GM23338 (cell line): ENCODE results near the gene FAM217A. TPM values are rescaled to one million over a fixed set of nuclear protein-coding genes. Genes with fewer than 3 reads are reported as not detected.

Experiments
- ATAC-seq: fragments of 200-7000 bp; cut with Tn5 transposase; 3 replicates; pipeline ENCODE4 v1.9.1; 2020
- DNase-seq: peaks from one replicate; pipeline ENCODE4 v3.0.0-alpha.2; 2015; ENCODE audit warnings: low spot score
- H2AFZ ChIP-seq: fragments of 200-600 bp; sonication (generic); 2 replicates; pipeline ENCODE4 v1.8.0; 2016; ENCODE audit warnings: antibody characterized with exemption, mild to moderate bottlenecking, moderate library complexity
- H3F3A ChIP-seq: fragments of 200-600 bp; sonication (generic); replicated peaks from 2 replicates; pipeline ENCODE4 v1.8.0; 2017; ENCODE audit warnings: antibody characterized with exemption, mixed run types, low read depth
- H3K27ac ChIP-seq: fragments of 200-600 bp; sonication (generic); 2 replicates; pipeline ENCODE4 v1.6.1; 2016; ENCODE audit warnings: low read depth
- H3K27me3 ChIP-seq: fragments of 200-600 bp; sonication (generic); 2 replicates; pipeline ENCODE4 v1.8.0; 2016; ENCODE audit warnings: mild to moderate bottlenecking, mixed run types, moderate library complexity; ENCODE audit not compliant: insufficient read depth
- H3K36me3 ChIP-seq: fragments of 200-600 bp; sonication (generic); 2 replicates; pipeline ENCODE4 v1.8.0; 2016; ENCODE audit warnings: mild to moderate bottlenecking; ENCODE audit not compliant: insufficient read depth
- H3K4me1 ChIP-seq: fragments of 200-600 bp; sonication (generic); 2 replicates; pipeline ENCODE4 v1.8.0; 2016; ENCODE audit warnings: mild to moderate bottlenecking, moderate library complexity; ENCODE audit not compliant: insufficient read depth
- H3K4me2 ChIP-seq: fragments of 200-600 bp; sonication (generic); 2 replicates; pipeline ENCODE4 v1.7.1; 2017; ENCODE audit warnings: mixed run types
- H3K4me3 ChIP-seq: fragments of 200-600 bp; sonication (generic); 2 replicates; pipeline ENCODE4 v1.6.1; 2016; ENCODE audit warnings: mixed run types
- H3K79me2 ChIP-seq: fragments of 200-600 bp; sonication (generic); replicated peaks from 2 replicates; pipeline ENCODE4 v1.8.0; 2017; ENCODE audit warnings: mild to moderate bottlenecking; ENCODE audit not compliant: insufficient read depth
- H3K9me2 ChIP-seq: fragments of 200-600 bp; sonication (generic); 2 replicates; pipeline ENCODE4 v1.8.0; 2017; ENCODE audit not compliant: insufficient read depth
- H4K20me1 ChIP-seq: fragments of 200-600 bp; sonication (generic); replicated peaks from 2 replicates; pipeline ENCODE4 v1.8.0; 2017; ENCODE audit warnings: mild to moderate bottlenecking; ENCODE audit not compliant: insufficient read depth
- H3K27ac Mint-ChIP-seq: 2 replicates; pipeline ENCODE4 v1.8.0; 2020; ENCODE audit warnings: inconsistent platforms, mild to moderate bottlenecking, moderate library complexity, mixed read lengths
- H3K27me3 Mint-ChIP-seq: 3 replicates; pipeline ENCODE4 v1.8.0; 2022; ENCODE audit warnings: low read depth, mild to moderate bottlenecking, moderate library complexity, mixed read lengths, inconsistent platforms; ENCODE audit not compliant: insufficient read depth, poor library complexity
- H3K36me3 Mint-ChIP-seq: 3 replicates; pipeline ENCODE4 v1.8.0; 2021; ENCODE audit warnings: low read depth, mild to moderate bottlenecking, inconsistent platforms, moderate library complexity, mixed read lengths
- H3K4me1 Mint-ChIP-seq: 3 replicates; pipeline ENCODE4 v1.8.0; 2020; ENCODE audit warnings: mild to moderate bottlenecking, inconsistent platforms, mixed read lengths
- H3K4me3 Mint-ChIP-seq: 3 replicates; pipeline ENCODE4 v1.8.0; 2021; ENCODE audit warnings: moderate library complexity, mild to moderate bottlenecking, inconsistent platforms, mixed read lengths
- H3K9me3 Mint-ChIP-seq: 3 replicates; pipeline ENCODE4 v1.8.0; 2020; ENCODE audit warnings: moderate library complexity, mild to moderate bottlenecking, inconsistent platforms, mixed read lengths
- CREB1 ChIP-seq: fragments of 250-450 bp; sonication (Bioruptor Pico); IDR thresholded peaks from 2 replicates; pipeline ENCODE4 v1.5.0; 2020; ENCODE audit warnings: low read depth, mild to moderate bottlenecking, moderate library complexity
- EZH2phosphoT487 ChIP-seq: fragments of 200-600 bp; sonication (generic); IDR thresholded peaks from one replicate; pipeline ENCODE4 v1.8.1; 2018; ENCODE audit warnings: antibody characterized with exemption; ENCODE audit not compliant: unreplicated experiment
- NANOG ChIP-seq: IDR thresholded peaks from 2 replicates; pipeline ENCODE4 v1.6.1; 2016; ENCODE audit warnings: antibody characterized with exemption, borderline replicate concordance
- POLR2AphosphoS5 ChIP-seq: IDR thresholded peaks from 2 replicates; pipeline ENCODE4 v1.6.1; 2016; ENCODE audit warnings: antibody characterized with exemption, low read depth
- REST ChIP-seq: IDR thresholded peaks from one replicate; pipeline ENCODE4 v1.6.1; 2018; ENCODE audit warnings: antibody characterized with exemption; ENCODE audit not compliant: unreplicated experiment
- STAT1 ChIP-seq: IDR thresholded peaks from one replicate; pipeline ENCODE4 v1.6.1; 2016; ENCODE audit warnings: antibody characterized with exemption; ENCODE audit not compliant: unreplicated experiment
- ZNF331 ChIP-seq: fragments of 250-450 bp; sonication (Bioruptor Pico); IDR thresholded peaks from 2 replicates; pipeline ENCODE4 v1.5.0; 2020; ENCODE audit warnings: low read depth, mild to moderate bottlenecking, moderate library complexity
- polyA plus RNA-seq: library from polyadenylated mRNA; unstranded; fragments of >200 nt; fragmentation: Nextera tagmentation; extraction: Ambion mirVana; gene quantifications from 2 replicates; pipeline ENCODE4 v1.2.1, GENCODE V29; 2016
- total RNA-seq: library from RNA; depleted of rRNA; stranded (reverse); fragments of >200 nt; shearing (Covaris generic); gene quantifications from 2 replicates; pipeline ENCODE4 v1.2.3, GENCODE V29; 2014
- TF ChIP-seq, protein P1 (sequence below), 2 experiments: fragments of 200-600 bp in 1 of 2; sonication (generic) in 1 of 2; conservative IDR thresholded peaks; 2 replicates each; pipeline versions ENCODE4 v1.5.1 to v1.6.1; 2016 to 2017; ENCODE audit warnings: antibody characterized with exemption in 2 of 2, low read depth in 2 of 2, mild to moderate bottlenecking in 2 of 2, moderate library complexity in 1 of 2
- TF ChIP-seq, protein P2 (sequence below): IDR thresholded peaks from 2 replicates; pipeline ENCODE4 v1.6.1; 2016; ENCODE audit warnings: antibody characterized with exemption
- TF ChIP-seq, protein P3 (sequence below): fragments of 250-450 bp; sonication (Bioruptor Pico); IDR thresholded peaks from 2 replicates; pipeline ENCODE4 v1.5.0; 2020; ENCODE audit warnings: mild to moderate bottlenecking, moderate library complexity

FAM217A gene
- total and polyA plus RNA-seq, 2 experiments from 2014 or later = not detected

DNA sequence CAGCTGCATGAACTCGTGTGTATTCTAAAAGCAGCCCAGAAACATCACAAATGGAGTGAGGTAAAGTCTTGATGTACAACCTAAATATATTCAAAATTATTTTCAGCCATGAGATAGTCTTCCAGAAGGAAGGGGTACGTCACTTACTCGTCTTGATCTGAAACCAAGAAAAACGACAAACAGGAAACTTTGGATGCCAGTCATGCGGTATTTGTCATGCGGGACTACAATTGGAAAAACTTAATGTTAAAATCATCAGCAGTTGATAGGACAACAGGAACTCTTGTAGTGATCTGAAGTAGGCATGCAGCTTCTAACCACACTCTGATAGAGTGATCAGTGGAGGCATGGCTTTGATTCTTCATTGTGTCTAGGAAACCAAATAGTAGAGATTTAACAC lies 29.7 kb downstream of the FAM217A start (continued):
- TF ChIP-seq REST (no peak), CREB1 (CRISPR knock-in tag) (no peak), POLR2AphosphoS5 (no peak), ZNF331 (CRISPR knock-in tag) (no peak), STAT1 (no peak), NANOG (no peak), EZH2phosphoT487 (no peak)

DNA sequence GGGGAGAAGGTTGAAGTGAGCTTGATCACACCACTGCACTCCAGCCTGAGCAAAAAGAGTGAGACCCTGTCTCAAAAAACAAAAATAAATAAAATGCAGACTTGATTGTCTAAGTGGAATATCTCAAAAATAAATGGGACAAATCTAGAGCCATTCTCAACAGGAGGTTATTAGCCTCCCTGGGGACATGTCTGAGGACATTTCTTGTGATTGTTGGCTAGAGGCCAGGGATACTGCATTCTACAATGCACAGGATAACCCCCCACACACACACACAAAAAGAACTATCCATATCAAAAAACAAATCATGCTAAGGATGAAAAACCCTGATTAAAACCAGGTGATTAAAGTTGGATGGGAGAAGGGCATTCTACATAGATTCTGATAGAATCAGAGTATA lies 37.5 kb downstream of the FAM217A start:
- Mint-ChIP-seq H3K27me3 (no peaks in the 10 kb centered on the region), H3K4me3 (no peak overlapping the region), H3K4me1 (no peaks in the 10 kb centered on the region), H3K36me3 (peaks cover 90% of the 10 kb centered on the region), H3K9me3 (no peaks in the 10 kb centered on the region), H3K27ac (no peak overlapping the region)
- Histone ChIP-seq H3K9me2 (no peaks in the 10 kb centered on the region), H3K4me1 (no peaks in the 10 kb centered on the region), H3K4me3 (no peak overlapping the region), H4K20me1 (peaks cover 31% of the 10 kb centered on the region), H2AFZ (no peak overlapping the region), H3K27ac (no peak overlapping the region), H3K36me3 (peaks cover 78% of the 10 kb centered on the region), H3K79me2 (peaks cover 58% of the 10 kb centered on the region), H3K27me3 (no peaks in the 10 kb centered on the region), H3K4me2 (no peak overlapping the region), H3F3A (no peaks in the 10 kb centered on the region)
- ATAC-seq (no peak), DNase-seq (no peak)
- TF ChIP-seq STAT1 (no peak), EZH2phosphoT487 (no peak), CREB1 (CRISPR knock-in tag) (no peak), NANOG (no peak), POLR2AphosphoS5 (no peak), ZNF331 (CRISPR knock-in tag) (no peak)
- TF ChIP-seq, protein P1, sequence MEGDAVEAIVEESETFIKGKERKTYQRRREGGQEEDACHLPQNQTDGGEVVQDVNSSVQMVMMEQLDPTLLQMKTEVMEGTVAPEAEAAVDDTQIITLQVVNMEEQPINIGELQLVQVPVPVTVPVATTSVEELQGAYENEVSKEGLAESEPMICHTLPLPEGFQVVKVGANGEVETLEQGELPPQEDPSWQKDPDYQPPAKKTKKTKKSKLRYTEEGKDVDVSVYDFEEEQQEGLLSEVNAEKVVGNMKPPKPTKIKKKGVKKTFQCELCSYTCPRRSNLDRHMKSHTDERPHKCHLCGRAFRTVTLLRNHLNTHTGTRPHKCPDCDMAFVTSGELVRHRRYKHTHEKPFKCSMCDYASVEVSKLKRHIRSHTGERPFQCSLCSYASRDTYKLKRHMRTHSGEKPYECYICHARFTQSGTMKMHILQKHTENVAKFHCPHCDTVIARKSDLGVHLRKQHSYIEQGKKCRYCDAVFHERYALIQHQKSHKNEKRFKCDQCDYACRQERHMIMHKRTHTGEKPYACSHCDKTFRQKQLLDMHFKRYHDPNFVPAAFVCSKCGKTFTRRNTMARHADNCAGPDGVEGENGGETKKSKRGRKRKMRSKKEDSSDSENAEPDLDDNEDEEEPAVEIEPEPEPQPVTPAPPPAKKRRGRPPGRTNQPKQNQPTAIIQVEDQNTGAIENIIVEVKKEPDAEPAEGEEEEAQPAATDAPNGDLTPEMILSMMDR (conservative IDR thresholded peaks at IDR 0.05; ENCODE audit: low read depth in 2 of 2) = no peak
- TF ChIP-seq, protein P2, sequence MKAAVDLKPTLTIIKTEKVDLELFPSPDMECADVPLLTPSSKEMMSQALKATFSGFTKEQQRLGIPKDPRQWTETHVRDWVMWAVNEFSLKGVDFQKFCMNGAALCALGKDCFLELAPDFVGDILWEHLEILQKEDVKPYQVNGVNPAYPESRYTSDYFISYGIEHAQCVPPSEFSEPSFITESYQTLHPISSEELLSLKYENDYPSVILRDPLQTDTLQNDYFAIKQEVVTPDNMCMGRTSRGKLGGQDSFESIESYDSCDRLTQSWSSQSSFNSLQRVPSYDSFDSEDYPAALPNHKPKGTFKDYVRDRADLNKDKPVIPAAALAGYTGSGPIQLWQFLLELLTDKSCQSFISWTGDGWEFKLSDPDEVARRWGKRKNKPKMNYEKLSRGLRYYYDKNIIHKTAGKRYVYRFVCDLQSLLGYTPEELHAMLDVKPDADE = no peak
- TF ChIP-seq, protein P3, sequence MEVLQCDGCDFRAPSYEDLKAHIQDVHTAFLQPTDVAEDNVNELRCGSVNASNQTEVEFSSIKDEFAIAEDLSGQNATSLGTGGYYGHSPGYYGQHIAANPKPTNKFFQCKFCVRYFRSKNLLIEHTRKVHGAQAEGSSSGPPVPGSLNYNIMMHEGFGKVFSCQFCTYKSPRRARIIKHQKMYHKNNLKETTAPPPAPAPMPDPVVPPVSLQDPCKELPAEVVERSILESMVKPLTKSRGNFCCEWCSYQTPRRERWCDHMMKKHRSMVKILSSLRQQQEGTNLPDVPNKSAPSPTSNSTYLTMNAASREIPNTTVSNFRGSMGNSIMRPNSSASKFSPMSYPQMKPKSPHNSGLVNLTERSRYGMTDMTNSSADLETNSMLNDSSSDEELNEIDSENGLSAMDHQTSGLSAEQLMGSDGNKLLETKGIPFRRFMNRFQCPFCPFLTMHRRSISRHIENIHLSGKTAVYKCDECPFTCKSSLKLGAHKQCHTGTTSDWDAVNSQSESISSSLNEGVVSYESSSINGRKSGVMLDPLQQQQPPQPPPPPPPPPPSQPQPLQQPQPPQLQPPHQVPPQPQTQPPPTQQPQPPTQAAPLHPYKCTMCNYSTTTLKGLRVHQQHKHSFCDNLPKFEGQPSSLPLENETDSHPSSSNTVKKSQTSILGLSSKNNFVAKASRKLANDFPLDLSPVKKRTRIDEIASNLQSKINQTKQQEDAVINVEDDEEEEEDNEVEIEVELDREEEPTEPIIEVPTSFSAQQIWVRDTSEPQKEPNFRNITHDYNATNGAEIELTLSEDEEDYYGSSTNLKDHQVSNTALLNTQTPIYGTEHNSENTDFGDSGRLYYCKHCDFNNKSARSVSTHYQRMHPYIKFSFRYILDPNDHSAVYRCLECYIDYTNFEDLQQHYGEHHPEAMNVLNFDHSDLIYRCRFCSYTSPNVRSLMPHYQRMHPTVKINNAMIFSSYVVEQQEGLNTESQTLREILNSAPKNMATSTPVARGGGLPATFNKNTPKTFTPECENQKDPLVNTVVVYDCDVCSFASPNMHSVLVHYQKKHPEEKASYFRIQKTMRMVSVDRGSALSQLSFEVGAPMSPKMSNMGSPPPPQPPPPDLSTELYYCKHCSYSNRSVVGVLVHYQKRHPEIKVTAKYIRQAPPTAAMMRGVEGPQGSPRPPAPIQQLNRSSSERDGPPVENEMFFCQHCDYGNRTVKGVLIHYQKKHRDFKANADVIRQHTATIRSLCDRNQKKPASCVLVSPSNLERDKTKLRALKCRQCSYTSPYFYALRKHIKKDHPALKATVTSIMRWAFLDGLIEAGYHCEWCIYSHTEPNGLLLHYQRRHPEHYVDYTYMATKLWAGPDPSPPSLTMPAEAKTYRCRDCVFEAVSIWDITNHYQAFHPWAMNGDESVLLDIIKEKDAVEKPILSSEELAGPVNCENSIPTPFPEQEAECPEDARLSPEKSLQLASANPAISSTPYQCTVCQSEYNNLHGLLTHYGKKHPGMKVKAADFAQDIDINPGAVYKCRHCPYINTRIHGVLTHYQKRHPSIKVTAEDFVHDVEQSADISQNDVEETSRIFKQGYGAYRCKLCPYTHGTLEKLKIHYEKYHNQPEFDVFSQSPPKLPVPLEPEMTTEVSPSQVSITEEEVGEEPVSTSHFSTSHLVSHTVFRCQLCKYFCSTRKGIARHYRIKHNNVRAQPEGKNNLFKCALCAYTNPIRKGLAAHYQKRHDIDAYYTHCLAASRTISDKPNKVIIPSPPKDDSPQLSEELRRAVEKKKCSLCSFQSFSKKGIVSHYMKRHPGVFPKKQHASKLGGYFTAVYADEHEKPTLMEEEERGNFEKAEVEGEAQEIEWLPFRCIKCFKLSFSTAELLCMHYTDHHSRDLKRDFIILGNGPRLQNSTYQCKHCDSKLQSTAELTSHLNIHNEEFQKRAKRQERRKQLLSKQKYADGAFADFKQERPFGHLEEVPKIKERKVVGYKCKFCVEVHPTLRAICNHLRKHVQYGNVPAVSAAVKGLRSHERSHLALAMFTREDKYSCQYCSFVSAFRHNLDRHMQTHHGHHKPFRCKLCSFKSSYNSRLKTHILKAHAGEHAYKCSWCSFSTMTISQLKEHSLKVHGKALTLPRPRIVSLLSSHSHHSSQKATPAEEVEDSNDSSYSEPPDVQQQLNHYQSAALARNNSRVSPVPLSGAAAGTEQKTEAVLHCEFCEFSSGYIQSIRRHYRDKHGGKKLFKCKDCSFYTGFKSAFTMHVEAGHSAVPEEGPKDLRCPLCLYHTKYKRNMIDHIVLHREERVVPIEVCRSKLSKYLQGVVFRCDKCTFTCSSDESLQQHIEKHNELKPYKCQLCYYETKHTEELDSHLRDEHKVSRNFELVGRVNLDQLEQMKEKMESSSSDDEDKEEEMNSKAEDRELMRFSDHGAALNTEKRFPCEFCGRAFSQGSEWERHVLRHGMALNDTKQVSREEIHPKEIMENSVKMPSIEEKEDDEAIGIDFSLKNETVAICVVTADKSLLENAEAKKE = no peak
